HepG2 (cell line): ENCODE data around the gene SZRD1. TPM values are rescaled to one million over a fixed set of nuclear protein-coding genes. Genes with fewer than 3 reads are reported as not detected.
A peak's percentile ranks its signal among the peaks of the same experiment; 100 is the strongest.

ENCODE experiments used
- ATAC-seq: fragments of 200-7000 bp; cut with Tn5 transposase; 3 replicates; pipeline ENCODE4 v1.9.1; 2020; ENCODE audit warnings: mild to moderate bottlenecking, moderate library complexity
- BruUV-seq: library from RNA; stranded (reverse); fragments of 400-500 nt; replicated peaks from 2 replicates; lab custom pipeline; 2021; lab: Mats Ljungman, UMichigan
- CTCF ChIA-PET: fragments of 300-600 bp; formaldehyde crosslinking; extraction: SDS; loops from one replicate; lab custom pipeline; 2021; ENCODE audit warnings: low total read pairs, inconsistent platforms, low intra/inter-chr PET ratio; lab: Yijun Ruan, JAX
- POLR2A ChIA-PET: fragments of 350-600 bp; sonication (Branson Sonifier 250); formaldehyde crosslinking; loops from one replicate; lab custom pipeline; 2020; ENCODE audit warnings: antibody characterized with exemption, inconsistent platforms; lab: Yijun Ruan, JAX
- DNase-seq: peaks from one replicate; pipeline ENCODE4 v3.0.0-alpha.2; 2015; ENCODE audit warnings: low spot score
- FAIRE-seq: peaks from 3 replicates; lab custom pipeline; 2011; peaks lifted over from hg19 to GRCh38; lab: Jason Lieb, UNC
- H2AFZ ChIP-seq: one replicate; pipeline ENCODE4 v1.6.1; 2011; ENCODE audit warnings: low read length, inconsistent platforms
- H3K27ac ChIP-seq: fragments of 300-600 bp; 3 replicates; pipeline ENCODE4 v1.8.0; 2011; ENCODE audit warnings: mixed run types, mild to moderate bottlenecking, mixed read lengths, low read length, inconsistent platforms; ENCODE audit not compliant: insufficient read depth; ENCODE audit errors: extremely low read length
- H3K27me3 ChIP-seq, 2 experiments: fragments of 200-600 bp in 1 of 2; 2 replicates in 1 of 2; 3 replicates in 1 of 2; pipeline versions ENCODE4 v1.6.0 to v1.8.0; 2011; ENCODE audit warnings: low read length in 2 of 2, mild to moderate bottlenecking in 2 of 2, moderate library complexity in 2 of 2, inconsistent platforms in 1 of 2; ENCODE audit not compliant: insufficient read depth in 2 of 2, control insufficient read depth in 1 of 2
- H3K36me3 ChIP-seq, 2 experiments: fragments of 200-600 bp in 1 of 2; replicated peaks in 1 of 2; 2 replicates in 1 of 2; 3 replicates in 1 of 2; pipeline versions ENCODE4 v1.5.1 to v1.8.0; 2011; ENCODE audit warnings: low read length in 2 of 2, inconsistent platforms in 1 of 2; ENCODE audit not compliant: insufficient read depth in 2 of 2, control insufficient read depth in 1 of 2
- H3K4me1 ChIP-seq: 2 replicates; pipeline ENCODE4 v1.5.1; 2012; ENCODE audit warnings: low read length, inconsistent platforms; ENCODE audit not compliant: insufficient read depth
- H3K4me2 ChIP-seq: 2 replicates; pipeline ENCODE4 v1.6.0; 2011; ENCODE audit warnings: low read depth, low read length, inconsistent platforms
- H3K4me3 ChIP-seq, 3 experiments: fragments of 200-600 bp in 1 of 3; sonication (generic), shearing (Covaris generic) in 1 of 3; replicated peaks in 1 of 3; 2 replicates each; pipeline ENCODE4 v1.5.1; 2011 to 2016; ENCODE audit warnings: low read length in 3 of 3, inconsistent platforms in 2 of 3, low read depth in 2 of 3, mild to moderate bottlenecking in 2 of 3, control low read depth in 1 of 3, mixed read lengths in 1 of 3; ENCODE audit not compliant: insufficient read depth in 1 of 3
- H3K79me2 ChIP-seq: one replicate; pipeline ENCODE4 v1.6.1; 2011; ENCODE audit warnings: low read length, inconsistent platforms; ENCODE audit not compliant: insufficient read depth
- H3K9ac ChIP-seq: 2 replicates; pipeline ENCODE4 v1.6.0; 2011; ENCODE audit warnings: mild to moderate bottlenecking, low read depth, low read length, inconsistent platforms; ENCODE audit not compliant: insufficient read depth
- H3K9me3 ChIP-seq: 2 replicates; pipeline ENCODE4 v1.5.1; 2012; ENCODE audit warnings: mild to moderate bottlenecking, low read length
- H4K20me1 ChIP-seq: 2 replicates; pipeline ENCODE4 v1.6.0; 2011; ENCODE audit warnings: inconsistent platforms, mild to moderate bottlenecking, low read length, moderate library complexity; ENCODE audit not compliant: insufficient read depth
- ARNT2 ChIP-seq: sonication (generic); formaldehyde crosslinking; IDR thresholded peaks from 2 replicates; pipeline ENCODE4 v1.8.0; 2022; ENCODE audit warnings: mild to moderate bottlenecking, low read depth, missing genetic modification reagents, moderate library complexity
- BRD4 ChIP-seq: sonication (generic); formaldehyde crosslinking; IDR thresholded peaks from 2 replicates; pipeline ENCODE4 v1.4.0; 2020; ENCODE audit warnings: missing genetic modification reagents
- GLI4 ChIP-seq: sonication (generic); formaldehyde crosslinking; IDR thresholded peaks from 2 replicates; pipeline ENCODE4 v1.5.1; 2020; ENCODE audit warnings: missing genetic modification reagents, mild to moderate bottlenecking, moderate library complexity, borderline replicate concordance
- KLF11 ChIP-seq: IDR thresholded peaks from 2 replicates; pipeline ENCODE4 v1.6.1; 2016; ENCODE audit warnings: missing compliant biosample characterization
- RFXAP ChIP-seq: sonication (generic); formaldehyde crosslinking; IDR thresholded peaks from 2 replicates; pipeline ENCODE4 v1.4.0; 2020; ENCODE audit warnings: missing genetic modification reagents, borderline replicate concordance
- SP2 ChIP-seq: sonication (generic); formaldehyde crosslinking; IDR thresholded peaks from 2 replicates; pipeline ENCODE4 v1.5.1; 2020; ENCODE audit warnings: mild to moderate bottlenecking, missing genetic modification reagents
- TRIM24 ChIP-seq: sonication (generic); formaldehyde crosslinking; IDR thresholded peaks from 2 replicates; pipeline ENCODE4 v1.8.0; 2022; ENCODE audit warnings: mild to moderate bottlenecking, missing genetic modification reagents
- XRCC5 ChIP-seq: fragments of 200-400 bp; formaldehyde crosslinking; optimal IDR thresholded peaks from 2 replicates; pipeline ENCODE3; 2017; ENCODE audit warnings: mild to moderate bottlenecking, low read length
- ZBTB42 ChIP-seq: sonication (generic); formaldehyde crosslinking; IDR thresholded peaks from 2 replicates; pipeline ENCODE4 v1.5.0; 2020; ENCODE audit warnings: mild to moderate bottlenecking, missing genetic modification reagents
- ZFP41 ChIP-seq: sonication (generic); formaldehyde crosslinking; IDR thresholded peaks from 2 replicates; pipeline ENCODE4 v1.4.0; 2020; ENCODE audit warnings: mild to moderate bottlenecking, missing genetic modification reagents, borderline replicate concordance
- ZNF367 ChIP-seq: sonication (generic); formaldehyde crosslinking; IDR thresholded peaks from 2 replicates; pipeline ENCODE4 v1.4.0; 2020; ENCODE audit warnings: missing genetic modification reagents, borderline replicate concordance
- ZNF629 ChIP-seq: sonication (generic); formaldehyde crosslinking; conservative IDR thresholded peaks from 2 replicates; pipeline ENCODE4 v1.5.0; 2020; ENCODE audit warnings: missing genetic modification reagents
- WGBS: methylation state at CpG from one replicate; pipeline ENCODE4 v1.1.6; 2017; ENCODE audit warnings: low lambda C conversion rate; 5-methylcytosine and 5-hydroxymethylcytosine counted together
- in situ Hi-C: cut with HindIII; loops from 2 replicates; pipeline ENCODE4 v1.10.0; 2017; ENCODE audit warnings: low pct_unique_long_range_greater_than_20kb; ENCODE audit not compliant: extremely low pct_ligation_motif_present
- intact Hi-C: fragments of 100-400 bp; cut with micrococcal nuclease; formaldehyde crosslinking; loops from one replicate; pipeline ENCODE4 v1.10.0; 2022; ENCODE audit not compliant: unreplicated experiment
- polyA plus RNA-seq, 8 experiments: library from polyadenylated mRNA; depleted of rRNA in 3 of 8; stranded (reverse) in 7 of 8; unstranded in 1 of 8; fragments of >200 nt; fragmentation: Illumina TruSeq in 4 of 8; extraction: Trizol in 4 of 8; gene quantifications; 2 replicates each; pipeline versions ENCODE4 v1.2.1 to v1.2.3, GENCODE V29; 2011 to 2016; ENCODE audit warnings: low read depth in 4 of 8, missing spikeins in 1 of 8, mixed read lengths in 1 of 8; ENCODE audit not compliant: insufficient read depth in 1 of 8
- total RNA-seq, 5 experiments: library from RNA; depleted of rRNA; stranded (reverse); fragments of >200 nt; fragmentation: Illumina TruSeq; extraction: Trizol; gene quantifications; 2 replicates each; pipeline ENCODE4 v1.2.3, GENCODE V29; 2016; ENCODE audit warnings: low read depth in 1 of 5
- TF ChIP-seq, protein P1 (sequence below): sonication (generic); formaldehyde crosslinking; IDR thresholded peaks from 2 replicates; pipeline ENCODE4 v1.5.0; 2020; ENCODE audit warnings: missing genetic modification reagents
- TF ChIP-seq, protein P2 (sequence below): sonication (generic); formaldehyde crosslinking; IDR thresholded peaks from 2 replicates; pipeline ENCODE4 v1.8.0; 2022; ENCODE audit warnings: mild to moderate bottlenecking, missing genetic modification reagents, moderate library complexity
- TF ChIP-seq, protein P3 (sequence below): sonication (generic); formaldehyde crosslinking; conservative IDR thresholded peaks from 2 replicates; pipeline ENCODE4 v1.4.0; 2020; ENCODE audit warnings: mild to moderate bottlenecking, missing genetic modification reagents, moderate library complexity
- TF ChIP-seq, protein P4 (sequence below): sonication (generic); formaldehyde crosslinking; IDR thresholded peaks from 2 replicates; pipeline ENCODE4 v1.5.1; 2020; ENCODE audit warnings: missing genetic modification reagents, mild to moderate bottlenecking, borderline replicate concordance

SZRD1 gene
- total and polyA plus RNA-seq, 2 of the 13 experiments (the other 11 are each of a cell fraction or from before 2014, with no cell fraction given) = 28.5 to 41.4 TPM

DNA sequence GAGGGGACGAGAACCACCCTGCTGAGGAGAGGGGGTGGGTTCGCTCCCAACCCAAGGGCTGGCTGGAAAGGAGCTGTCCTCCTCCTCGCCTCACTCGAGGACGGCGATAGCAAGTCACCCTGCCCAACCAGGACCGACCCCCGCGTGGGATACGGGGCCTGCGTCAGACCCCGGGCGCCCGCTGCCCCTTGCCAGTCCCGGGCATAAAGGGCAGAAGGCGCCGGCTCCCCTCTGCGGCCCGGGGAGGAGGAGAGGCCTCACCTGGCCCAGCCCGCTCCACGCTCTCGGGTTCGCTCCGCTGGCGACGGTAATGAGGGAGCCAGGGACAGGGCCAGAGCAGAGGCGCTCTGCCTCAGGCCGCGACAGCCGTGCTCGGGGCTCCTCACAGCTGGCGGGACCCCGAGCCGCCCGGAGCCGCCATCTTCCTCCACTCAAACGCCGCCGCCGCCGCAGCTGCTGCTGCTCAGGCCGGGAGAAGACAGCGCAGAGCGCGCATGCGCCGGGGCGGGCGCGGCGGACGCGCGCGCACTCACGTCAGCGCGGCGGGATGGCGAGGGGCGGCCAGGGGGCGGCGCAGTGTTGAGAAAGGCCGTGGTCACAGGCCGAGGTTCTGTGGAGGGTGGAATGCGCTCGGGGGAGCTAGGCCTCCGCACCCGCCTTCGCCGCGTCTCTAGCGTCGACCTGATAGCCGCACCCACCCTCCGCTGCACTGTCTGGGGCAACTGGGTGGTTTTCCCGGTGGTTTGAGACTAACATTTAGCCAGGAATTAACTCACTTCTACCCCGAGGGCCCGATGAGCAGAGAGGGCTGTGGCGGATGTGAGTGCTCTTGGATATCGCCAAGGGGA is 14.8 kb upstream of the SZRD1 start, which contains the start of gene FBXO42:
FBXO42 (minus strand) TSS at position 487 of the 848 bp plus-strand sequence. CDS start 37,062 bp downstream, outside the sequence.
- Histone ChIP-seq H3K27ac (peak within 1 kb of the TSS; percentile 74), H3K4me1 (peaks cover 37% of the 10 kb centered on the region), H3K9me3 (no peaks in the 10 kb centered on the region), H3K9ac (peak within 1 kb of the TSS; percentile 93), H3K4me3 (peak within 1 kb of the TSS; percentile 89 to 96 (median 92)), H3K27me3 (no peaks in the 10 kb centered on the region; a peak in 1 of 5 replicates), H3K36me3 (no peaks in the 10 kb centered on the region; a peak in 1 of 5 replicates), H4K20me1 (peaks cover 14% of the 10 kb centered on the region), H2AFZ (peak within 1 kb of the TSS; percentile 59), H3K79me2 (peaks cover 48% of the 10 kb centered on the region), H3K4me2 (peak within 1 kb of the TSS; percentile 96)
- DNase-seq = peak; percentile 85
- no TSS peak for BruUV-seq
- peak; percentile 95 for ATAC-seq
- intact Hi-C loops (loop anchor here (1.0 kb wide), 1 partner anchor 15 kb away; the partner anchor contains the start of gene SZRD1), in situ Hi-C loops (no loop called here)
- WGBS = 3% methylated on average over 6 of the region's 81 CpGs
- CTCF ChIA-PET = no interaction called here
- no peak for FAIRE-seq
- POLR2A ChIA-PET = interaction anchor here (1.6 to 2.5 kb wide), 3 partner anchors 11 to 21 kb away, joined by 5 to 22 read pairs (median 6); no protein-coding TSS in a partner anchor
- TF ChIP-seq, protein P1, sequence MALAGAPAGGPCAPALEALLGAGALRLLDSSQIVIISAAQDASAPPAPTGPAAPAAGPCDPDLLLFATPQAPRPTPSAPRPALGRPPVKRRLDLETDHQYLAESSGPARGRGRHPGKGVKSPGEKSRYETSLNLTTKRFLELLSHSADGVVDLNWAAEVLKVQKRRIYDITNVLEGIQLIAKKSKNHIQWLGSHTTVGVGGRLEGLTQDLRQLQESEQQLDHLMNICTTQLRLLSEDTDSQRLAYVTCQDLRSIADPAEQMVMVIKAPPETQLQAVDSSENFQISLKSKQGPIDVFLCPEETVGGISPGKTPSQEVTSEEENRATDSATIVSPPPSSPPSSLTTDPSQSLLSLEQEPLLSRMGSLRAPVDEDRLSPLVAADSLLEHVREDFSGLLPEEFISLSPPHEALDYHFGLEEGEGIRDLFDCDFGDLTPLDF (CRISPR knock-in tag) = peak; percentile 82
- no peak; the same call in 1 of the 2 replicates for TF ChIP-seq ZBTB42 (CRISPR knock-in tag)
- no peak for TF ChIP-seq GLI4 (CRISPR knock-in tag)
- TF ChIP-seq ARNT2 (CRISPR knock-in tag) = peak; percentile 83
- TF ChIP-seq BRD4 (CRISPR knock-in tag) = peak; percentile 89
- no peak; the same call in 1 of the 2 replicates for TF ChIP-seq SP2 (CRISPR knock-in tag)
- no peak for TF ChIP-seq KLF11
- no peak for TF ChIP-seq TRIM24
- TF ChIP-seq ZNF367 (CRISPR knock-in tag) = no peak
- TF ChIP-seq, protein P2, sequence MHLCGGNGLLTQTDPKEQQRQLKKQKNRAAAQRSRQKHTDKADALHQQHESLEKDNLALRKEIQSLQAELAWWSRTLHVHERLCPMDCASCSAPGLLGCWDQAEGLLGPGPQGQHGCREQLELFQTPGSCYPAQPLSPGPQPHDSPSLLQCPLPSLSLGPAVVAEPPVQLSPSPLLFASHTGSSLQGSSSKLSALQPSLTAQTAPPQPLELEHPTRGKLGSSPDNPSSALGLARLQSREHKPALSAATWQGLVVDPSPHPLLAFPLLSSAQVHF = no peak
- TF ChIP-seq RFXAP = peak; percentile 72; the same call in 1 of the 2 replicates
- TF ChIP-seq ZFP41 (CRISPR knock-in tag) = no peak
- peak; percentile 58 for TF ChIP-seq XRCC5
- TF ChIP-seq, protein P3, sequence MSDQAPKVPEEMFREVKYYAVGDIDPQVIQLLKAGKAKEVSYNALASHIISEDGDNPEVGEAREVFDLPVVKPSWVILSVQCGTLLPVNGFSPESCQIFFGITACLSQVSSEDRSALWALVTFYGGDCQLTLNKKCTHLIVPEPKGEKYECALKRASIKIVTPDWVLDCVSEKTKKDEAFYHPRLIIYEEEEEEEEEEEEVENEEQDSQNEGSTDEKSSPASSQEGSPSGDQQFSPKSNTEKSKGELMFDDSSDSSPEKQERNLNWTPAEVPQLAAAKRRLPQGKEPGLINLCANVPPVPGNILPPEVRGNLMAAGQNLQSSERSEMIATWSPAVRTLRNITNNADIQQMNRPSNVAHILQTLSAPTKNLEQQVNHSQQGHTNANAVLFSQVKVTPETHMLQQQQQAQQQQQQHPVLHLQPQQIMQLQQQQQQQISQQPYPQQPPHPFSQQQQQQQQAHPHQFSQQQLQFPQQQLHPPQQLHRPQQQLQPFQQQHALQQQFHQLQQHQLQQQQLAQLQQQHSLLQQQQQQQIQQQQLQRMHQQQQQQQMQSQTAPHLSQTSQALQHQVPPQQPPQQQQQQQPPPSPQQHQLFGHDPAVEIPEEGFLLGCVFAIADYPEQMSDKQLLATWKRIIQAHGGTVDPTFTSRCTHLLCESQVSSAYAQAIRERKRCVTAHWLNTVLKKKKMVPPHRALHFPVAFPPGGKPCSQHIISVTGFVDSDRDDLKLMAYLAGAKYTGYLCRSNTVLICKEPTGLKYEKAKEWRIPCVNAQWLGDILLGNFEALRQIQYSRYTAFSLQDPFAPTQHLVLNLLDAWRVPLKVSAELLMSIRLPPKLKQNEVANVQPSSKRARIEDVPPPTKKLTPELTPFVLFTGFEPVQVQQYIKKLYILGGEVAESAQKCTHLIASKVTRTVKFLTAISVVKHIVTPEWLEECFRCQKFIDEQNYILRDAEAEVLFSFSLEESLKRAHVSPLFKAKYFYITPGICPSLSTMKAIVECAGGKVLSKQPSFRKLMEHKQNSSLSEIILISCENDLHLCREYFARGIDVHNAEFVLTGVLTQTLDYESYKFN (CRISPR knock-in tag) = peak; percentile 45; the same call in 1 of the 2 replicates
- TF ChIP-seq, protein P4, sequence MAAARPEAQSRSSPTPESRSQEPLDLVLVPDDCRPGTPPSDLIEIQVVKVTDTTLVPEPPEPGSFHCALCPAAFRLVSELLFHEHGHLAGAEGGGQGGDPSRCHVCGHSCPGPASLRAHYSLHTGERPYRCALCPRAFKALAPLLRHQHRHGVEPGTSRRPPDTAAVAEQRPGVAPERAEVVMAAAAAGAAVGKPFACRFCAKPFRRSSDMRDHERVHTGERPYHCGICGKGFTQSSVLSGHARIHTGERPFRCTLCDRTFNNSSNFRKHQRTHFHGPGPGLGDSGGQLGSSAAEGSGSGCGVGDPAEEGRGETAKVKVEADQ (CRISPR knock-in tag) = peak; percentile 50; the same call in 1 of the 2 replicates
- TF ChIP-seq ZNF629 (CRISPR knock-in tag) = 0 out of 2 replicates have a peak, but pooled peaks have one; percentile 49
